Measurements from ENCODE around the gene CDHR3. TPM values are rescaled to one million over a fixed set of nuclear protein-coding genes. Genes with fewer than 3 reads are reported as not detected.

The CDHR3 gene
- polyA plus RNA-seq, 1 experiment: 1.9 TPM

DNA sequence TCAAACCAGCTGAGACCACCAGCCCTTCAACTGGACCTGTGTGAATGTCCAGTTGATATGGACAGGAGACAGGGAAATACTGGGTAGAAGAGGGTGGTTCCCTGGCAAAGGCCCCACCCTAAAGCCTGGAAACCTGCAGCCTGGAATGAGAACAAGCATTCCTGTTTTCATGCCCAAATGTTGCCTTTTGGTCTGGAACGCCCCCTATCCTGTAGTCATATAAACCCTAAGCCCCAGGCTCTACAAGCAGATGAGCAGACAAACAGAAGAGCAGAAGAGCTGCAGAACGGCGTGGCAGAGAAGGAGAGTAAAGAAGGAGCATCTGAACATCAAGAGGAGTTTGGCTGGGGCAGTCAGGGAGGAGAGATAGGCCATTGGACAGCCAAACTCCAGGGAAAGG lies 110.6 kb downstream of the CDHR3 start:
- H3K27ac ChIP-seq (ENCODE audit: low read depth, low read length): no peak overlapping the region
- ChIA-PET POLR2A (interaction anchor here (0.6 kb wide), 1 partner anchor 9 kb away, joined by 3 read pairs; no protein-coding TSS in a partner anchor), CTCF (interaction anchor here (2.3 kb wide), 1 partner anchor 80 kb away, joined by 10 read pairs; no protein-coding TSS in a partner anchor)
- H3K27me3 ChIP-seq (ENCODE audit: control insufficient read depth, insufficient read depth, low read length): peaks cover 2% of the 10 kb centered on the region
- no peaks in the 10 kb centered on the region for H3K9me3 ChIP-seq (ENCODE audit: control insufficient read depth, insufficient read depth, low read length)
- DNase-seq (ENCODE audit: low read depth, low spot score): no peak
- TF ChIP-seq, protein P1, sequence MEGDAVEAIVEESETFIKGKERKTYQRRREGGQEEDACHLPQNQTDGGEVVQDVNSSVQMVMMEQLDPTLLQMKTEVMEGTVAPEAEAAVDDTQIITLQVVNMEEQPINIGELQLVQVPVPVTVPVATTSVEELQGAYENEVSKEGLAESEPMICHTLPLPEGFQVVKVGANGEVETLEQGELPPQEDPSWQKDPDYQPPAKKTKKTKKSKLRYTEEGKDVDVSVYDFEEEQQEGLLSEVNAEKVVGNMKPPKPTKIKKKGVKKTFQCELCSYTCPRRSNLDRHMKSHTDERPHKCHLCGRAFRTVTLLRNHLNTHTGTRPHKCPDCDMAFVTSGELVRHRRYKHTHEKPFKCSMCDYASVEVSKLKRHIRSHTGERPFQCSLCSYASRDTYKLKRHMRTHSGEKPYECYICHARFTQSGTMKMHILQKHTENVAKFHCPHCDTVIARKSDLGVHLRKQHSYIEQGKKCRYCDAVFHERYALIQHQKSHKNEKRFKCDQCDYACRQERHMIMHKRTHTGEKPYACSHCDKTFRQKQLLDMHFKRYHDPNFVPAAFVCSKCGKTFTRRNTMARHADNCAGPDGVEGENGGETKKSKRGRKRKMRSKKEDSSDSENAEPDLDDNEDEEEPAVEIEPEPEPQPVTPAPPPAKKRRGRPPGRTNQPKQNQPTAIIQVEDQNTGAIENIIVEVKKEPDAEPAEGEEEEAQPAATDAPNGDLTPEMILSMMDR (IDR thresholded peaks at IDR 0.05; ENCODE audit: low read depth, low read length): no peak
- no peak overlapping the region for H3K4me3 ChIP-seq (ENCODE audit: low read depth, low read length)

DNA sequence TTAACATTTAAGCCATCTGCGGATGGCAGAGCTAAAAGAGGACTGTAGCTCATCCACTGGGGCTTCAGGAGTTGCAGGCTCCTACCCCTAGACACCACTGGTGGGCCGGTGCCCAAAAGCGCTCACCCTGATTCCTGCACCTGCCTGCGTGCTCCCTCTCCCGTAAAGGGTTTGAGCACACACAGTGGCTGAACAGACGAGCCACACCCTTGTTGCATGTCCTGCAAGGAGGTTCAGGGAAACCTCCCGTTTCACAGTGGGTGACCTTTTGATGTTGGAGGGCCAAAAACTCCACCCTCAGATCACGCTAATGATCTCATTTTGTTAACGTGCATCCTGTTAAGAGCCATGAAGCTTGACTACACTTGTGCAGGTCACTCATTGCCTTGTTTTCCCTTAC lies 111.2 kb downstream of the CDHR3 start:
- Histone ChIP-seq H3K9me3 (ENCODE audit: control insufficient read depth, insufficient read depth, low read length) (no peaks in the 10 kb centered on the region), H3K4me3 (ENCODE audit: low read depth, low read length) (no peak overlapping the region), H3K27ac (ENCODE audit: low read depth, low read length) (no peak overlapping the region), H3K27me3 (ENCODE audit: control insufficient read depth, insufficient read depth, low read length) (peaks cover 2% of the 10 kb centered on the region)
- ChIA-PET POLR2A (no interaction called here), CTCF (interaction anchor here (1.1 kb wide), 1 partner anchor 391 kb away, joined by 4 read pairs; no protein-coding TSS in a partner anchor)
- DNase-seq (ENCODE audit: low read depth, low spot score): no peak
- TF ChIP-seq, protein P1 (IDR thresholded peaks at IDR 0.05; ENCODE audit: low read depth, low read length): no peak

DNA sequence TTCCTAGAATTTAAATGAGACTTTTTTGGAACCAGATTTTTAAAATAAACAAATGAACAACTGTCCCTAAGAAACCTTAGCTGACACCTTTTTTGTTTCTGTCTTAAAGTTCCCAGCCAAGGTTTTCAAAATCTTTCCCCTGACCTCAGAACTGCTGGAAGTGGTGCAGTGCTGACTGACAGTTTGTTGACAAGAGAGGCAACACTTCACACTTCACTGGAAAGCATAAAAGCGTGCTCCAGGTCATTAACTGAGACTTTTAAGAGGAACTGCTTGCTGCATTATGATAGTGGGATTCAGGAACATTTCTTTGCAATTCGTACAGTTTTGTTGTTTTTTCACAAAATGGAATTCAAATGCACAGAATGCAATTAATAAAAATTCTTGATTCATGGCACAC lies 112.9 kb downstream of the CDHR3 start:
- no peaks in the 10 kb centered on the region for H3K9me3 ChIP-seq (ENCODE audit: control insufficient read depth, insufficient read depth, low read length)
- H3K4me3 ChIP-seq (ENCODE audit: low read depth, low read length): no peak overlapping the region
- TF ChIP-seq, protein P1 (IDR thresholded peaks at IDR 0.05; ENCODE audit: low read depth, low read length): no peak
- no peak for DNase-seq (ENCODE audit: low read depth, low spot score)
- ChIA-PET POLR2A (no interaction called here), CTCF (interaction anchor here (1.3 kb wide), 1 partner anchor 78 kb away, joined by 3 read pairs; no protein-coding TSS in a partner anchor)
- no peak overlapping the region for H3K27ac ChIP-seq (ENCODE audit: low read depth, low read length)
- H3K27me3 ChIP-seq (ENCODE audit: control insufficient read depth, insufficient read depth, low read length): peaks cover 2% of the 10 kb centered on the region

DNA sequence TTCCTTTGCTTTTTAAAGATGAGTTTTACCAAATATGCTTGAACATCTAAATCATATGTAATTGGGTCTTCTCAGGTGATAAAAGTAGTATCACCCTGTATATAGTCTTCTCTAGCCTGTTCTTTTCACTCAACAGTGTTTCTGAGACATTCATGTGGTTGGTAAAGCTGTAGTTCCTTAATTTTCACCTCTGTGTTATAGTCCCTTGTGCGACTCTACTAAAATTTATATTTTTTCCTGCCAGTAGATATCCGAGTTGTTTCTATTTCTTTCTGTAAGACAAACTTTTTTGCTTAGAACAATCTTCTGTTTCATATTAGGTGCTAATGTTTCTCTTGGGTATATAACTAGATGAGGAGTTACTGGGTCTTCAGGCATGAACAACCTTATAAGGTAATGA lies 113.5 kb downstream of the CDHR3 start:
- H3K27me3 ChIP-seq (ENCODE audit: control insufficient read depth, insufficient read depth, low read length): peaks cover under 1% of the 10 kb centered on the region
- H3K4me3 ChIP-seq (ENCODE audit: low read depth, low read length): no peak overlapping the region
- TF ChIP-seq, protein P1 (IDR thresholded peaks at IDR 0.05; ENCODE audit: low read depth, low read length): no peak
- no peak overlapping the region for H3K27ac ChIP-seq (ENCODE audit: low read depth, low read length)
- no peak for DNase-seq (ENCODE audit: low read depth, low spot score)
- ChIA-PET CTCF (interaction anchor here (1.9 kb wide), 1 partner anchor 12 kb away, joined by 5 read pairs; no protein-coding TSS in a partner anchor), POLR2A (no interaction called here)
- H3K9me3 ChIP-seq (ENCODE audit: control insufficient read depth, insufficient read depth, low read length): no peaks in the 10 kb centered on the region

DNA sequence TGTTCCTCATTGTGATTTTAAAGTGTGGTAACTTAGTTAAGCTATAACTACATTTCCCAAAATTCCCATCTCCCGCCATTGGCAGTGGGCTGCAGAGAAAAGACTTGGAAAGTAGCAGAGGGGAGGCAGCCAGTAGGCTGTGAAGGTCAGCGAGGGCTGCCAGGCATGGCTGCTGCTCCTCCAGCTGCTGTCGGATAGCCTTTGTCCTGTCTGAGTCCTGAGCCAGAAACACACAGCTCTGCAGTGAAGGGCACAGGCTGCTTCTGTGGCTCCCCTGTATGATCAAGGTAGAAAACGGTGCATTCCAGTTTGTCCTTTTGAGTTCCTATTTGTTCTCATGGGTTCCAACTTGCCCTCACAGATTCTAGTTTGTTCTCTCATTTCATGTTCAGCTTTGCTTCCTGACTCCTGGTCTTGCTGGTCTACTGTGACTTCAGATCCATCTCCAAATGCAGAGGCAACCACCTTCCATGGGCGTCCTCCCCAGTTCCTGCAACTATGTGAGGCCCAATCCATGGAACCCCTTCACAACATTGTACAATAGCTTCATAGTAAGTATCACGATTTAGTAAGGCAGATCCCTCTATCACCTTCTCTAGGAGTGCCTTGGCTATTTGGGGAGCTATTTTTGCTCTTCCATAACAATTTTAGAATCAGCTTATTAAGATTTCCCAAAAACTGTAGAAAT lies 117.4 kb downstream of the CDHR3 start:
- no peak overlapping the region for H3K4me3 ChIP-seq (ENCODE audit: low read depth, low read length)
- no peak overlapping the region for H3K27ac ChIP-seq (ENCODE audit: low read depth, low read length)
- POLR2A ChIA-PET: interaction anchor here (0.7 kb wide), 1 partner anchor 66 kb away, joined by 10 read pairs; no protein-coding TSS in a partner anchor
- TF ChIP-seq, protein P1 (IDR thresholded peaks at IDR 0.05; ENCODE audit: low read depth, low read length): no peak
- CTCF ChIA-PET: interaction anchor here (1.3 kb wide), 1 partner anchor 73 kb away, joined by 5 read pairs; no protein-coding TSS in a partner anchor
- no peak for DNase-seq (ENCODE audit: low read depth, low spot score)
- H3K9me3 ChIP-seq (ENCODE audit: control insufficient read depth, insufficient read depth, low read length): no peaks in the 10 kb centered on the region
- no peaks in the 10 kb centered on the region for H3K27me3 ChIP-seq (ENCODE audit: control insufficient read depth, insufficient read depth, low read length)

All from AG04450 (cell line).